Activated CD4-positive, alpha-beta T cell treated with anti-CD3 and anti-CD28 coated beads, Interleukin-2, amount 50 U/mL, for 1 hour (primary cell): ENCODE data around the gene MYCN.
"Not testable (repeated sequence)": the region's sequence is repeated elsewhere in the genome, so short reads cannot be mapped to it uniquely, and the experiment has no call there.

ENCODE experiments used
- DNase-seq: peaks from one replicate; pipeline ENCODE4 v3.0.0-alpha.2; 2020

Gene MYCN

DNA sequence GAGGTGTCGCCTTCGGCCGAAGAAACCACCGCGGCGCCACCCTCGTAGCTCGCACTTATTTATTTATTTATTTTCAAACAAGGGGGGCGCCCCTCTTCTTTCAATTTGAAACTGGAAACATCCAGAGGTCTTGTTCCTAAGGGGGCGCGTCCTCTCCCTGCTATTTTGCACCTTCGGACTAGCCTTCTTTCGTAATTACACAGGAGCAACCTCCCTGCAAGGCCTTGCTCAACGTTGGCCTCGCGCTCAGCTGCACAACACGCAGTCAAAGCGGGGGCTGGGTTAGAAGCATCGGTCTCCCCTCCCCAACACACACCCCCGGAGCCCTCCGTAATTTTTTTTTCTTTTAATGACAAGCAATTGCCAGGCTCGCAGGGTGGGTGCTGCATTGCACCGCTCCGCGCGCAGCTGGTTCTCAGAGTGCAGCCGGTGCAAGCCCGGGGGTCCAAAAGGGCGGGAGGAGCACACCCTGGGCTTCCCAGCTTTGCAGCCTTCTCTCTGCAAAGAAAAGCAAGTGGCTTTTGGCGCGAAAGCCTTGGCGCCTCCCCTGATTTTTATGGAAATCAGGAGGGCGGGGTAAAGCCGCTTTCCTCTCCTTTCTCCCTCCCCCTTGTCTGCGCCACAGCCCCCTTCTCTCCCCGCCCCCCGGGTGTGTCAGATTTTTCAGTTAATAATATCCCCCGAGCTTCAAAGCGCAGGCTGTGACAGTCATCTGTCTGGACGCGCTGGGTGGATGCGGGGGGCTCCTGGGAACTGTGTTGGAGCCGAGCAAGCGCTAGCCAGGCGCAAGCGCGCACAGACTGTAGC lies at the start of gene MYCN:
Gene MYCN (plus strand): TSS at position 697 of the 807 bp plus-strand sequence. CDS start 1,515 bp downstream, outside the sequence.
- no peak for DNase-seq

DNA sequence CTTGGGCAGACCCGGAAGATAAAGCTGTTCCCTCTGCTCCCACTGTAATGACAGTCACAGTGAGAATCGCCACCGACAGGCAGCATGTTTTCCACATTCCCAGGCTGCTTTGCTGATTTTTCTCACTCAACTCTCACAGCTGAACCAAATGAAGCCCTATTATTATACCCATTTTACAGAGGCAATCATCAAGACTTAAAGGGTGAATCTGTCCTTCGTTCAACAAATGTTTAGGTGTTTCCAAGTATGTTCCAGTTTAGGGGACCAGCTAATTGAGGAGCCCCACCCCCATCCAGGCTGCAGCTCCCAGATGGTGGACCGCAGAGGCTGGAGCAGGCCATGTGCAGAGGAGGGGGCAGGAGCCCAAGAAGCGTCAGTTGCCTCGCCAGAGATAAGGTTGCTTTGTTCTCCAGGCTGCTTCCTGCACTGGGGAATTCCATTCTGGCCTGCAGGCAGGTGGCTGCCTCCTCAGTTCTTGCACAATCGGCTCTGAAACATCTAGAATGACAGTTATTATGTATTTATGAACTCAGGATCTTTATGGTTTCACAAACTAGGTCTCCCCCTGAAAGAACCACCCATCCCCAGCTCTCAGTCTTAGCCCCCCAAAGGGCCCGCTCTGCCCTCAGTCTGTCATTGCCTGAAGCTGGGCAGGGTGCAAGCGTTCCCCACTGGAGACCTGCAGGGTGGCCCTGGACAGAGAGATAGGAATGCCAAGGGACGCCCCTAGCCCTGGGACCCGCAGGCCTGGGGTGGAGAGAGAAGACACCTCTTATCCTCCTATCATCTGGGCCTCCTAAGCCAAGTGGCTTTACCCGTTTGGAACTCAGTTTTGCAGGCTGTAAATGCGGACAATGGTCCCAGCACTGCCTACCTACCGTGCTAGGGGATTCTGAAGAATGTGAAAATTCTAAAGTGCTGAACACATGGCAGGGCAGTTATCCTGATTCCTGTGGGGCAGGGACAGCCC lies 49.1 kb upstream of the MYCN start:
- DNase-seq, result no peak

DNA sequence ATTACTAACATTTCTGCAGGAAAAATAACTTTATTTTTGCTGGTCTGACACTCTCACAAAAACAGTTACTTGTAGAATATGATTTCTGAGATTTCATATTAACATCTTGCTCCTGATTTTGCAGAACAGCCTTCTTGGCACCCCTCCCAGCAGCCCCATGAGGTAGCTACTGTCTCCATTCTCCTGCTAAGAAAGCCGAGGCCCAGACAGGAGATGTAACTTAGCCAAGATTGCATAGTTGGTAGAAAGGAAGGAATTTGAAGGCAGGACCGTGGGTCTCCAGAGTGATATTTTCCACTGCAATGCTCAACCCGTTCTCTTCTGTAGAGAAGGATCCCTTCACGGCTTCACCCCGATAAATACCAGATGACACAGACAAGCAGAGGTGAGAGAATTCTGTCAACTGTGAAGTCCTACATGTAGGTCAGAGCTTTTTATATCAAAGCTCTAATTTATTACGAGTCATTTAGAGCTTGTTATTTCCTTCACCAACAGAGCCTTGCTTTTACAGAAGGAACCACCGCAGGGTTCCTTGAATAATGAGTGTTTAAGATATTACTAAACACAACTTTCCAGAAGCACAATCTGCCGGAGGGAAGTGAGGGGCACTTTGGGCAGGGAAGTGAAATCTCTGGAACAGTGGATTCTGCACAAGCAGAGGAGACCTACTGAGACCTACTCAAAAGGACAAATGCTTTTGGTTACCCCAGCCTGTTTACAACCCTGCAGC lies 48.0 kb upstream of the MYCN start:
- DNase-seq, result no peak

DNA sequence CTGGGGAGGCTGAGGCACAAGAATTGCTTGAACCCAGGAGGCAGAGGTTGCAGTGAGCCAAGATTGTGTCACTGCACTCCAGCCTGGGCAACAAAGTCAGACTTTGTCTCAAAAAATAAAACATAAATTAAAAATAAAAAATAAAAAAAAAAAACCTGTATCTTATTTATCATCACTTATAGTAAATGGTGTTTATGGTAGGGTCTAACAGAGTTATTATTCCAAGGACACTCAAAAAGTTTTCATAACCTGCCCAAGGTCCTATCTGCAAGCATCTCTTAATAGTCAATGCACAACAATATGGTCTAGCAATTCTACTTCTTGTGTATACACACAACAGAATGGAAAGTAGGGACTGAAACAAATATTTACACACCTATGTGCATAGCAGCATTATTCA lies 47.3 kb upstream of the MYCN start:
- DNase-seq, result no peak

DNA sequence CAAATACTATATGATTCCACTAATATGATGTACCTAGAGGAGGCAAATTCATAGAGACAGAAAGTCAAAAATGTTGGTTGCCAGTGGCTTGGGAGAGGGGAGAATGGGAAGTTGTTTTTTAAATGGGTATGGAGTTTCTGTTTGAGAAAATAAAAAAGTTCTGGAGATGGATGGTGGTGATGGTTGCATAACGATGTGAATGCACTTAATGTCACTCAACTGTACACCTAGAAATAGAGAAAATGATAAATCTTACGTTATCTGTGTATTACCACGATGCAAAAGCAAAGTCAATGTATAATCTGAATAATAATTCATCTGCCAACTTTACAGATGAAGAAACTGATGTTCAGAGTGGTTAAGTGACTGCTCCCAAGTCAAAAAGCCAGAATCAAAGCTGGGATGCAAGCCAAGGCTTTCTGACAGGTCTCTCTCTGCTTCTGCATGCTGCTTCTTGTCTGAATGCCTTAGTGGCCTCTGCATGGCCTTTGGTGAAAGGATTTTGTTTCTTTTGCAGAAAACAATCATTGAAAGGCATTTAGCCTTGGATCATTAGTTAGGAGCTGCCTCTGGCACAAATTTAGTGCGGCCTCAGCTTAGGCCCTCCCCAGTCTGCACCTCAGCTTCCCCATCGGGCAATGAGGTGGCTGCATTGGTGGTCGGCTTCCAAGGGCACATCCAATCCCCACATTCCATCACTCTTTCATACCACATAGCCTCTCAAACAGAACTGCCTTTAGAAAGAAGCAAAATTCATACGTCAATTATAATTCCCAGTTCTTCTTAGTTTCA lies 46.5 kb upstream of the MYCN start:
- no peak for DNase-seq

DNA sequence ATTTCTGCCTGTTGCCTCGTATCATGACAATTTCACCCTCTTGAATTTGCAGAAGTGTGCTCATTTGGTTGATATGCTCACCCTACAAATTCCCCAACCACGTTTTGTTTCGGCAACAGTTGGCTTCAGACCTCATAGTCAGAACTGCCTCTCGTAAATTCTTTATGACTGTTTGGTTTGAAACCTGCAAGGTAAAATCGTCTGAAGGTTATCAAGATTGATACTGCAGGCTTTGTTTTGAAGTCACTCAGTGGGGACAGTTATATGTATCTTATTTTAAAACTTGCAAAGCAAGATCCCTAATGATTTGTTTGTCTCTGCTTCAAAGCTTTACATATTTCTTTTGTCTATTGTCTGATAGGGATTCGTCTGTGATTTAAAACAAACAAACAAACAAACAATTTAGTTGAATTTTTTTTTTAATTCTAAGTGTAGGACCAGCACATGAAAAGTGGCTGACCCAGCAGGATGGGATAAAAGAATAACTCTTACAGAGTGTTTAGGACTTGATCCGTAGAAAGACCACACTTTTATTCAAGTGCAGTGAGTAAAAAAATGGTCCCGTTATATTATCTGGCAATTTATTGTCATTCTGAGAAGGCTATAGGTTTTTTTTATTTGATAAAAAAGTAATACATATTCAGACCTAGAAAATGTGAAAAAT lies 45.7 kb upstream of the MYCN start:
- DNase-seq, result no peak

DNA sequence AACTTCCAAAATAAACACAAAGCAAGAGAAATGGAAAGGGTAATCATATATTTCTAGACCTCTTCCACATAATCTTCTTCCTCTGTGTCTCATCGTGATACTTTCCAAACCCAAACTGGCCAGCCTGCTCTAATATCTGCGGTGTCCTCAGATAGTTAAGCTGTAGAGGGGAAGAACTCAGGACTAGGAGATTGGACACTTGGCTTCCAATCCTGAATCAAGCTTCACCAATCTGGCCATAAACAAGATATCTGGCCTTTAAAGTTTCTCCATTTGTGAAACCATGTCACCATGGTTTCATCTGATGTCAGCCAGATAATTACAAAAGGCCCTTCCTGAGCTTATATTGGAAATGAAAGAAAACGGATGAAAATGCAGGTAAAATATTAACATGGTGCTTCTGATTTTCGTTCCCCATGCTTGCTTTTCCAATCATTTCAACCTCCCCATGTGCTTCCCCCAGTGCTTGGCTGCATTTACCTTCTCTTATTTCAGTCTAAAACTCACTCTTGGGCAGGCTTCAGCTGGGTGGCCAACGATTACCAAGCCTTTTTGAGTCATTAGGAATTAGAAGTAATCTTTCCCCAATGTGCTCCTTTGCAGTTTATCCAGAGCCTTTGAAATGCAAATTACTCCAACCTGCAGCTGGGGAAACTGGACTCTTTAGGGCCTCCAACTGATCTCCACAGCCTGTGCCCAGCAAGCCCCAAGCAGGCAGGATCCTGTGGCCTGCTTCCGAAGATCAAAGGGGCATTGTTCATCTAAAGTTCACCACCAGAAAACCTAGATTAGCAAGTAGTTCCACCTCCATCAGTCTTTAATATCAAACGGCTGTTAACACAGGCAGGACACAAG lies 44.5 kb upstream of the MYCN start:
- no peak for DNase-seq

DNA sequence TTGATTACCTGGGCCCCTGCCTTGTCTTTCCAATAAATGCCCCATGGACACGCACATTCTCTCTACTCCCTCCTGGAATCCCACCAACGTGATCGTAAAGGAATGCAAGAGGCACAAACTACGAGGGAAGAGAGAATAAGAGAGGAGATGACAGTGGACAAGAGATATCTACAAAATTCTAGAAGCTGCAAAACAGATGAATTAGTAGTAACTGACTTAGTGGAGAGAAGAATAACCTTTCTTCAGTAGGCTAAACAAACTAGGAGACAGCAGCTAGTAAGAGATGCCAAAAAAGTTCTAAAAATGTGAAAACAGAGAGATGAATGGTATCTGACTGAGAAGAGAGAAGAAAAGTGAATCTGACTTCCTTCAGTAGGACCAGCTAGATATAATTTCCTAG lies 43.5 kb upstream of the MYCN start:
- DNase-seq, result no peak

DNA sequence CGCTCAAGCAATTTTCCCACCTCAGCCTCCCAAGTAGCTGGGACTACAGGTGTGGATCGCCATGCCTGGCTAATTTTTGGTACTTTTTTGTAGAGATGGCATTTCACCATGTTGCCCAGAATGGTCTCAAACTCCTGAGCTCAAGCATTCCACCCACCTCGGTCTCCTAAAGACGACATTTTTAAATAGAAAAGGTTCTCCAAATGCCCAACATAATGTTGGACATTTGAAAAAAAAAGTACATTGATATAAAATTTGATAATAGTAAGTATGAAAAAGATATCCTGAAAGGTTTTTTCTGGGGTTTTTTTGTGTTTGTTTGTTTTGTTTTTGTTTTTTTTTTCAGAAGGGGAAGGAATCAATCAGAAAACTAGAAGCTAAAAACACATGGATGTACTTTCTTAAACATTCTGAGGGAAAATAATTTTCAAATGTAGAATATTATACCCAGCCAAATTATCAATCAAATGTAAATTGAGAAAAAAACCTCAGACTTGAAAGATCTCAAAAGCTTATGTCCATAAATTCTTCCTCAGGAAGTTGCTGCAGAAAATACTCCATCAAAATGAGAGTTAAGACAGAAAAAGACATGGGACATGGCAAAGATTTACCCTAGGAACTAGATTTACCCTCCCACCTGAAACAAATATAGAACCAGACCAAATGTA lies 42.8 kb upstream of the MYCN start:
- no peak for DNase-seq

DNA sequence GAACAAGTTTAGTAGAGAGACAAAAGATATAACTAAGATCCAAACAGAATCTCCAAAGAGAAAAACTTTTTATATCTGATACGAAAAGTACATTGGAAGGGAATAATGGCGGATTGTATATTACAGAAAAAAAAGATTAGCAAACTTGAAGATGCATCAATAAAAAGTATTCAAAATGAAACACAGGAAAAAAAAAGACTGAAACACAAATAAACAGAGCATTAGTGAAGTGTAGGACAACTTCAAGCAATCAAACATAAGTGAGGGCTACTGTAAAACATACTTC lies 41.1 kb upstream of the MYCN start:
- DNase-seq, result no peak

DNA sequence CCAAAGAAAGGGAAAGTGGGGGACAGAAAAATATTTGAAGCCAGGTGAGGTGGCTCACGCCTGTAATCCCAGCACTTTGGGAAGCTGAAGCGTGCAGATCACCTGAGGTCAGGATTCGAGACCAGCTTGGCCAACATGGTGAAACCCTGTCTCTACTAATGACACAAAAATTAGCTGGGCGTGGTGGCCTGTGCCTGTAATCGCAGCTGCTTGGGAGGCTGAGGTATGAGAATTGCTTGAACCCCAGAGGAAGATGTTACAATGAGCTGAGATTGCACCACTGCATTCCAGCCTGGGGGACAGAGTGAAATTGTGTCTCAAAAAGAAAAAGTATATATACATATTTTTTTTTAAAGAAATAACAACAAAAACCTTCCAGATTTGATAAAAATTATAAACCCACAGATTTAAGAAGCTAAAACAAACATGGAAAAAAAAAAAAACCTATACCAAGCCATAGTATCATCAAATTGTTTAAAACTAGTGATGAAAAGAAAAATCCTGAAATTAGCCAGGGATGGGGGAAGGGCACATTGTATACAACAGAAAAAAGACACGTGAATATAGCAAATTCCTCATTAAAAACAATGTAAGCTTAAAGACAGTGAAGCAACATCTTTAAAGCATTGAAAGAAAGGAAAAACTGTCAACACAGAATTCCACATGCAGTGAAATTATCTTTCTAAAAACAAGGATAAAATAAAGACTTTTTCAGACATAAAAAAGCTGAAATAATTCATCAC lies 40.4 kb upstream of the MYCN start:
- no peak for DNase-seq

DNA sequence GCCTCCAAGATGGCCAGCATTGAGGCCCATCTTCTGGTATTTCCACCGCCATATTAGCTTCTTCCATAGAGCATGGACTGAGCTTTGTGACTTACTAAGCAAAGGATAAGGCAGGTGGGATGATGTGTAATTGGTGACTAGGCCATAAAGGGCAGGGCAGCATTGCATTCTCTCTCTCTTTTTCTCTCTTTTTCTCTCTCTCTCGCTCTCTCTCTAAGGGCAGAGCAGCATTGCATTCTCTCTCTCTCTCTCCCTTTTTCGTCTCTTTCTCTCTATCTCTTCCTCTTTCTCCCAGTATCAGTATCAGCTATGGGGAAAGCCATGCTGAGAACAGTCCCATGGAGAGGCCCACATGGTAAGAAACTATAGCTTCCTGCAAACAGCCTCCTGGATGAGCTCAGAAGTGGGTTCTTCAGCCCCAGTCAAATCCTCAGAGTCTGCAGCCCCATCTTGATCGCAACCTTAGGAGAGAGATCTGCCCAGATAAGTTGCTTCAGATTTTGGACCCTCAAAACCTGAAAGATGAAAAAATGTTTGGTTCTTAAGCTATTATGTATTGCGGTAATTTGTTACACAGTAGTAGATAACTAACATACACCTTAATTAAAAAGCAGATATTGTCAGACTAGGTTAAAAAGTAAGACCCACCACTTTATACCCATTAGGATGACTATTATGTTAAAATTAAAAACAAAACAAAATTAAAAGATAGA lies 39.1 kb upstream of the MYCN start:
- no peak for DNase-seq

DNA sequence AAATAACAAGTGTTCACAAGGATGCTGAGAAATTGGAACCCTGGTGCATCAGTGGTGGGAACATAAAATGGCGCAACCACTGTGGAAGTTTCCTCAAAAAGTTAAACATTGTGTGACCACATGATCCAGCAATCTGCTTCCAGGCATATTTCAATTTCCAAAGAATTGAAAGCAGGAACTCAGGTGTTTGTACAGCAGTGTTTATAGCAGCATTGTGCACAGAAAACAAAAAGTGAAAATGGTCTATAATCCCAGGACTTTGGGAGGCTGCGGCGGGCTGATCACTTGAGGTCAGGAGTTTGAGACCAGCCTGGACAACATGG lies 38.6 kb upstream of the MYCN start:
- no peak for DNase-seq

DNA sequence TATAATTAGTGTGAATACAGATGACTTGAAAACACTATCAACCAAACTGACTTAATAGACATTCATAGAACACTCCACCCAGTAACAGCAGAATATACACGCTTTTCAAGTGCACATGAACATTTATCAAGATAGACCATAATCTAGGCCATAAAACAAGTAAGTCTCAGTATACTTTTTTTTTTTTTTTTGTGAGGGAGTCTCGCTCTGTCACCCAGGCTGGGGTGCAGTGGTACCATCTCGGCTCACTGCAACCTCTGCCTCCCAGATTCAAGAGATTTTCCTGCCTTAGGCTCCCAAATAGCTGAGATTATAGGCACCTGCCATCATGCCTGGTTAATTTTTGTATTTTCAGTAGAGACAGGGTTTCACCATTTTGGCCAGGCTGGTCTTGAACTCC lies 36.4 kb upstream of the MYCN start:
- DNase-seq, result not testable (repeated sequence)

DNA sequence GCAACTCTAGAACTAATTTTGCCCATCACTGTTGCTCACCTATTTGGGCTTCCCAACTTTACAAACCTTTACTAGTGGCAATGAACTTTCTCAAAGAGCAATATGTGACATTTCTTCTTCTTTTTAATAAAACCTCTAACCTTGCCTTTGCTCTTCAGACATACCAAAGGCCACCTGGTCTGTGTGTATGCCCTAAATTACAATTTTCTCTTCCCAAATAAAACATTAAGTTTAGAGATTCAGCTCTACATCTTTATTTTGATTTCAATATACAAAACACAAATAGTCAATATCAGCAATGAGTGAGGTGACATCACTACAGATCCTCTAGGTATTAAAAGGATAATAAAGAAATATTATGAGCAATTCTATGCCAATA lies 35.1 kb upstream of the MYCN start:
- DNase-seq, result no peak

DNA sequence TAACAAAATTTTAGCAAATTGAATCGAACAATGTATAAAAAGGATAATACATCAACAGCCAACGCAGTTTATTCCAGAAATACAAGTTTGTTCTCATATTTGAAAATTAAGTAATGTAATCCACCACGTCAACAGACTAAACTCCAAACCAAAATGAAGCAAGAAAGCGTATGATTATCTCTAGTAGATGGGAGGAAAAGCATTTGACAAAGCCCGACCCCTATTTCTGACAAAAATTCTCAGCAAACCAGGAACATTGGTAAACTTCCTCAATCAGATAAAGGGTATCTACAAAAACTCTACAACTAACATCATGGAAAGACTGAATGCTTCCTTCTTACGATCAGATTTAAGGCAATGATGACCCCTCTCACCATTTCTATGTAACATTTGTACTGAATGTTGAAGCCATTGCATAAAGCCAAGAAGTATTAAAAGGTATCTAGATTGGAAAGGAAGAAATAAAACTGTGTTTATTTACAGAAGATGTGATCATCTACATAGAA lies 34.3 kb upstream of the MYCN start:
- DNase-seq, result no peak

DNA sequence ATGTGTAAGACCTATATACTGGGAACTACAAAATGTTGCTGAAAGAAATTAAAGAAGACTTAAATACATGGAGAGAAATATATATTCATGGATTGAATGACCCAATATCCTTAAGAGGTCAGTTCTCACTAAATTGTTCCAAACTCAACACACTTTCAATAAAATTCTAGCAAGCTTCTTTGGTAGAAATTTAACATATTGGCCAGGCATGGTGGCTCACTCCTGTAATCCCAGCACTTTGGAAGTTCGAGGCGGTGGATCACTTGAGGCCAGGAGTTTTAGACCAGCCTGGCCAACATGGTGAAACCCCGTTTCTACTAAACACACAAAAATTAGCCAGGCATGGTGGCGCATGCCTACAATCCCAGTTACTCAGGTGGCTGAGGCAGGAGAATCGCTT lies 33.6 kb upstream of the MYCN start:
- no peak for DNase-seq

DNA sequence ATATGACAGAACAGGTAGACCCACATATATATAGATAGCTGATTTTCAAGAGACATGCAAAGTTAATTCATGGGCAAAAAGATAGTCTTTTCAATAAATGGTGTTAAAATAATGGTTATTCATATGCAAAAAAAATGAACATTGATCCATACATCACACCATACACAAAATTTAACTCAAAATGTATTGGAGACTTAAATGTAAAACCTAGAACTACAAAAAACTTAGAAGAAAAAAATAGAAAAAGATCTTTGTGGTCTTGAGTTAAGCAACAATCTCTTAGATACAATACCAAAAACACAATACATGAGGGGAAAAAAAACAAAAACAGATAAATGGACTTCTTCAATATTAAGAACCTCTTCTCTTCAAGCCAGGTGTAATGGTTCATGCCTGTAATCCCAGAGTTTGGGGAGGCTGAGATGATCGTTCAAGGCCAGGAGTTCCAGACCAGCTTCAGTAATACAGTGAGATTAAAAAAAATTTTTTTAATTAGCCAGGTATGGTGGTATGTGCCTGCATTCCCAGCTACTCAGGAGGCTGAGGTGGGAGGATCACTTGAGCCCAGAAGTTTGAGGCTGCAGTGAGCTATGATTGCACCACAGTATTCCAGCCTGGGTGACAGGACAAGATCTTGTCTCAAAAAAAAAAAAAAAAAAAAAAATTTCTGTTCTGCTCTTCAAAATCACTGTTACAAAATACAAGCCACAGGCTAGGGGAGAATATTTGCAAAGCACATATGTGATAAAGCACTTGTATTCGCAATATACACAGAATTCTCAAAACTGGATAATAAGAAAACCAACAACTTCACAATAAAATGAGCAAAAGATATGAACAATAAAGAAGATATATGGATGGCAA lies 32.7 kb upstream of the MYCN start:
- DNase-seq, result no peak
